CD8-positive, alpha-beta memory T cell (primary cell): ENCODE measurements around the gene VSIG10L2. TPM values are rescaled to one million over a fixed set of nuclear protein-coding genes. Genes with fewer than 3 reads are reported as not detected.

ENCODE experiments used
- CTCF ChIA-PET: fragments of 350-600 bp; sonication (Branson Sonifier 250); formaldehyde crosslinking; loops from one replicate; lab custom pipeline; 2021; ENCODE audit warnings: antibody characterized with exemption; lab: Charles Lee
- POLR2A ChIA-PET: fragments of 350-600 bp; sonication (Branson Sonifier 250); formaldehyde crosslinking; loops from one replicate; lab custom pipeline; 2021; ENCODE audit warnings: antibody characterized with exemption; lab: Charles Lee
- DNase-seq, 5 donors: peaks; one replicate each; pipeline versions ENCODE4 v3.0.0 to v3.0.0-alpha.2; 2020 to 2022; ENCODE audit warnings: mixed read lengths in 1 of 5
- H3K27ac ChIP-seq: one replicate; pipeline ENCODE4 v1.7.0; 2013; ENCODE audit warnings: low read depth, mild to moderate bottlenecking, low read length, moderate library complexity
- H3K27me3 ChIP-seq: 2 replicates; pipeline ENCODE4 v1.7.0; 2013; ENCODE audit warnings: low read length, mild to moderate bottlenecking; ENCODE audit not compliant: insufficient read depth, poor library complexity, severe bottlenecking
- H3K36me3 ChIP-seq: 2 replicates; pipeline ENCODE4 v1.7.0; 2013; ENCODE audit warnings: mild to moderate bottlenecking, low read length, moderate library complexity; ENCODE audit not compliant: insufficient read depth
- H3K4me1 ChIP-seq: 2 replicates; pipeline ENCODE4 v1.7.0; 2013; ENCODE audit warnings: mild to moderate bottlenecking, low read length, moderate library complexity; ENCODE audit not compliant: insufficient read depth
- H3K4me3 ChIP-seq: 2 replicates; pipeline ENCODE4 v1.7.0; 2013; ENCODE audit warnings: mild to moderate bottlenecking, low read length
- H3K9me3 ChIP-seq: 2 replicates; pipeline ENCODE4 v1.7.0; 2013; ENCODE audit warnings: mild to moderate bottlenecking, low read length
- H3K27ac Mint-ChIP-seq, 8 donors: one replicate each; pipeline ENCODE4 v1.8.0; 2020 to 2021; ENCODE audit warnings: mixed read lengths in 8 of 8, mild to moderate bottlenecking in 6 of 8, inconsistent platforms in 3 of 8, moderate library complexity in 3 of 8
- H3K27me3 Mint-ChIP-seq, 2 donors: one replicate each; pipeline ENCODE4 v1.8.0; 2020 to 2021; ENCODE audit warnings: mixed read lengths in 2 of 2, mild to moderate bottlenecking in 1 of 2, moderate library complexity in 1 of 2
- H3K36me3 Mint-ChIP-seq, 3 donors: one replicate each; pipeline ENCODE4 v1.8.0; 2020 to 2021; ENCODE audit warnings: mixed read lengths in 3 of 3, inconsistent platforms in 1 of 3, mild to moderate bottlenecking in 1 of 3
- H3K4me1 Mint-ChIP-seq, 3 donors: one replicate each; pipeline ENCODE4 v1.8.0; 2020 to 2021; ENCODE audit warnings: mixed read lengths in 3 of 3, inconsistent platforms in 1 of 3, mild to moderate bottlenecking in 1 of 3
- H3K4me3 Mint-ChIP-seq, 7 donors: one replicate each; pipeline ENCODE4 v1.8.0; 2020 to 2021; ENCODE audit warnings: mixed read lengths in 7 of 7, mild to moderate bottlenecking in 6 of 7, moderate library complexity in 4 of 7, inconsistent platforms in 2 of 7
- H3K9me3 Mint-ChIP-seq, 5 donors: one replicate each; pipeline ENCODE4 v1.8.0; 2020 to 2022; ENCODE audit warnings: mixed read lengths in 5 of 5, mild to moderate bottlenecking in 3 of 5, moderate library complexity in 2 of 5, inconsistent platforms in 1 of 5
- polyA plus RNA-seq: library from polyadenylated mRNA; unstranded; fragments of 300-500 nt; fragmentation: Illumina TruSeq; gene quantifications from one replicate; pipeline ENCODE4 v1.2.3, GENCODE V29; 2021
- total RNA-seq, 2 experiments: library from RNA; stranded (reverse); gene quantifications; one replicate each; pipeline ENCODE4 v1.2.3, GENCODE V29; 2021

The VSIG10L2 gene
- total and polyA plus RNA-seq, 3 experiments from 2014 or later = not detected

DNA sequence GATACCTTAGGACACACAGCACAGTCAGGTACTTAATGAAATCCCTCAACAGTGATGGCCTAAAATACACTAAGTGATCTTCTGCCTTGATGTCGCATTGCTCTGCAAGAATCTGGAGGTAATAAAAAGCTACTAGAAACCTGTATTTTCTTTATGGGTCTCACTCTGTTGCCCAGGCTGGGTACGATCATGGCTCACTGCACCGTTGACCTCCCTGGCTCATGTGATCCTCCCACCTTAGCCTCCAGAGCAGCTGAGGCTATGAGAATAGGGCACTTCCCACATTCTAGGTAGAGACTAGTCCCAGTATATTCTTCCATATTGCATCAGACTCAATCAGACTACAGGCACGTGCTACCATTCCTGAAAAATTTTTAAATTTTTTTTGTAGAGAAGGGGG is 21.7 kb downstream of the VSIG10L2 start:
- Mint-ChIP-seq H3K9me3 (peaks cover 4 to 10% (median 8%) of the 10 kb centered on the region in 5 donors), H3K27me3 (peaks cover 5 to 24% of the 10 kb centered on the region in 2 donors), H3K4me3 (no peak overlapping the region), H3K4me1 (no peaks in the 10 kb centered on the region), H3K36me3 (peaks cover 0 to 5% (median 0%) of the 10 kb centered on the region in 3 donors), H3K27ac (no peak overlapping the region)
- no peak overlapping the region for H3K4me3 ChIP-seq
- ChIA-PET POLR2A (no interaction called here), CTCF (no interaction called here)
- DNase-seq = no peak
- H3K9me3 ChIP-seq = no peaks in the 10 kb centered on the region
- no peaks in the 10 kb centered on the region for H3K27me3 ChIP-seq
- H3K27ac ChIP-seq = no peak overlapping the region
- H3K36me3 ChIP-seq = no peaks in the 10 kb centered on the region
- H3K4me1 ChIP-seq = no peaks in the 10 kb centered on the region

DNA sequence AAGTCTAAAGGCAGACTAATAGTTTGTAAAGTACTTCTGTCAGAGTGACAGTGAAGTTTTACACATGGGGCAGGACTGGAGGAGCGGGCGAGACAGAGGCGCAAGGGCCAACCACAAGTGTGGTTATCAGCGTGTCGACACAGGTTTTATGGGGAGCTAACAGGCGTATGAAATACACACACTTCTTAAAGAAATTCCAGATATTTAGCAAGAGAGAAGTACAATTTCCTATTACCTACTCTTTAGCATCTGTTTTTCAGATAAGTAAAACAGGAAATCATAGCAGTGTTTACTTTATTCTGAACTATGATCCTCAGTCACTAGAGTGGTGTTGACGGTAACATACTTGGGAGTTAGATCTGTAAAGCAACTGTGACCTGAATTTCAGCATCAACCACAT is 22.5 kb downstream of the VSIG10L2 start:
- ChIA-PET POLR2A (no interaction called here), CTCF (no interaction called here)
- no peak overlapping the region for H3K4me3 Mint-ChIP-seq
- no peaks in the 10 kb centered on the region for H3K4me1 Mint-ChIP-seq
- no peak for DNase-seq
- H3K27ac Mint-ChIP-seq = peak overlapping the region in 1 of 8 donors; percentile 31
- no peaks in the 10 kb centered on the region for H3K36me3 Mint-ChIP-seq
- H3K27ac ChIP-seq = no peak overlapping the region
- no peak overlapping the region for H3K4me3 ChIP-seq
- H3K27me3 ChIP-seq = no peaks in the 10 kb centered on the region
- no peaks in the 10 kb centered on the region for H3K9me3 ChIP-seq
- peaks cover 0 to 3% (median under 1%) of the 10 kb centered on the region in 5 donors for H3K9me3 Mint-ChIP-seq
- no peaks in the 10 kb centered on the region for H3K4me1 ChIP-seq
- H3K36me3 ChIP-seq = no peaks in the 10 kb centered on the region
- H3K27me3 Mint-ChIP-seq = peaks cover 5 to 25% of the 10 kb centered on the region in 2 donors

DNA sequence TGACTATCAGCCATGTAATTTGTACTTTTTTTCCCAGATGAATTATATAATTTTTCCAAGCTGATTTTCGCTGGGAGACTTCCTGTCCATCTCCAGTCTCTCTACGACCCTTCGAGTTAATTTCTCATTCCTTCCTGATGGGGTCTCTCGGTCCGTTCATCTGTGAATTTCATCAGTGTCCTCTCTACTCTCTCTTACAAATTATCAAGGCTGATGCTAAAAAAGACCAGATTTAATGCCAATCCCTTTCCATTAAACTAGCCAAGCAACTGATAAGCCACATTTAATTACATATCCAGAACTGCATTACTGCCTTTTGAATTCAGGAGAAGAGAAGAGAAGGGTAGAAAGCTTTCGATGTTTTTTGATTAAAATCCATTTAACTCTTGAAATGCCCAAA is 25.8 kb downstream of the VSIG10L2 start:
- POLR2A ChIA-PET = no interaction called here
- Histone ChIP-seq H3K27ac (no peak overlapping the region), H3K27me3 (no peaks in the 10 kb centered on the region), H3K4me3 (no peak overlapping the region), H3K4me1 (no peaks in the 10 kb centered on the region), H3K36me3 (no peaks in the 10 kb centered on the region), H3K9me3 (no peaks in the 10 kb centered on the region)
- CTCF ChIA-PET = no interaction called here
- H3K36me3 Mint-ChIP-seq = peaks cover 0 to under 1% (median 0%) of the 10 kb centered on the region in 3 donors
- no peak overlapping the region for H3K4me3 Mint-ChIP-seq
- H3K4me1 Mint-ChIP-seq = no peaks in the 10 kb centered on the region
- H3K9me3 Mint-ChIP-seq = no peaks in the 10 kb centered on the region
- peaks cover 3 to 12% of the 10 kb centered on the region in 2 donors for H3K27me3 Mint-ChIP-seq
- no peak for DNase-seq
- H3K27ac Mint-ChIP-seq = no peak overlapping the region

DNA sequence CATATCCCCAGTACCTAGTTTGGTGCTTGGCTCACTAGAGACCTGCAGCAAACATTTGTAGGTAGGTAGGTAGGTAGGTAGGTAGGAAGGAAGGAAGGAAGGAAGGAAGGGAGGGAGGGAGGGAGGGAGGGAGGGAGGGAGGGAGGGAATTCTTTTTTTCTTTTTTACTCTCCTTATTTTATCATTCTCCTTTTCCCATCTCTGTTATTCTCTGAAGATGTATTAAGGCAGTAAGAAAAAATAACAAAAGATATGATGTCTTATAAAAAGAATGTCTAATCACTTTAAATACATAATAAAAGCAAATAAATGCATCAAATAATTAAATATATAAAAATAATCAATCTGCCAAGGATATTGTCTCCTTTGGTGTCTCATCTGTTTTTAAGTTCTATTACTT is 28.4 kb downstream of the VSIG10L2 start:
- H3K27me3 Mint-ChIP-seq = peaks cover 4 to 8% of the 10 kb centered on the region in 2 donors
- POLR2A ChIA-PET = no interaction called here
- CTCF ChIA-PET = no interaction called here
- H3K27ac Mint-ChIP-seq = no peak overlapping the region
- H3K4me1 Mint-ChIP-seq = no peaks in the 10 kb centered on the region
- Histone ChIP-seq H3K27ac (no peak overlapping the region), H3K4me3 (no peak overlapping the region), H3K27me3 (no peaks in the 10 kb centered on the region), H3K4me1 (no peaks in the 10 kb centered on the region), H3K9me3 (no peaks in the 10 kb centered on the region), H3K36me3 (no peaks in the 10 kb centered on the region)
- no peaks in the 10 kb centered on the region for H3K9me3 Mint-ChIP-seq
- no peak overlapping the region for H3K4me3 Mint-ChIP-seq
- DNase-seq = no peak
- peaks cover 0 to 1% (median 0%) of the 10 kb centered on the region in 3 donors for H3K36me3 Mint-ChIP-seq

DNA sequence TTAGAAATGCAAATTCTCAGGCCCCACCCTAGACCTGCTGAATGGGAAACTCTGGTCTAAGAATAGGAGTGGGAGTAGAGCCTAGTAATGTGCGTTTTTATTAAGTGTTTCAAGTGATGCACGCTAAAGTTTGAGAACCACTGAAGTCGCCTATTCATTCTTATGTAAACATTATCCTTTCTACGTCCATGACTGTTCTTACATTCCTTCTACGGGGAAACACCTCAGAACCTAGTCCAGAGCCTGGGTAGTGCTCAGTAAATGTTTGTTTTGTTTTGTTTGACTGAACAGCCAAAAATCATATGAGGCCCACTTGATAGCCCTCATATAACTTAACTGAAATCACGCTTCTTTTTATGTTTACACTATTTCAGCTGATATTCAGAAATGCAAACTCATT is 29.8 kb downstream of the VSIG10L2 start:
- no peaks in the 10 kb centered on the region for H3K9me3 ChIP-seq
- Mint-ChIP-seq H3K4me3 (no peak overlapping the region), H3K27me3 (peaks cover 4 to 8% of the 10 kb centered on the region in 2 donors), H3K4me1 (no peaks in the 10 kb centered on the region), H3K36me3 (peaks cover 0 to 1% (median 0%) of the 10 kb centered on the region in 3 donors), H3K9me3 (no peaks in the 10 kb centered on the region), H3K27ac (no peak overlapping the region)
- H3K4me1 ChIP-seq = no peaks in the 10 kb centered on the region
- no peak overlapping the region for H3K27ac ChIP-seq
- no peaks in the 10 kb centered on the region for H3K36me3 ChIP-seq
- ChIA-PET POLR2A (no interaction called here), CTCF (no interaction called here)
- H3K27me3 ChIP-seq = no peaks in the 10 kb centered on the region
- no peak for DNase-seq
- H3K4me3 ChIP-seq = no peak overlapping the region

DNA sequence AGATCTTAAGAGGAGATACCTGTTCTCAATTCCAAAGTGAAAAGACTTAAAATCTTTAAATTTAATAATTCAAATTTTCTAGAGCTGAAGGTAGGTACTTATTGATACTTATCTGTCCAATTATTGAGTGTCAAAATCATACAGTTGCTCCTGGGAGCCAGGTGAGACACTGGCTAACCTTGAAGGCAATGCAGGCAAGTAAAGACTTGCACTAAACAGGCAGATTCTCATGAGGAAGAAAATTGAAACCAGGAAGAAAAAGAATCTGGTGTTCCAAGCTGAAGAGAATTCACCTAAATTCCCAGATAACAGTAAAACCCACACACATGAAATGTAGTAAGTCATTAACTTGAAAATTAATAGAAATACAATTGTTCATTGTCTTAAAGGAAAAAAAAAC is 30.3 kb downstream of the VSIG10L2 start:
- no peak for DNase-seq
- Histone ChIP-seq H3K27ac (no peak overlapping the region), H3K27me3 (no peaks in the 10 kb centered on the region), H3K4me3 (no peak overlapping the region), H3K9me3 (no peaks in the 10 kb centered on the region), H3K36me3 (no peaks in the 10 kb centered on the region), H3K4me1 (no peaks in the 10 kb centered on the region)
- H3K27me3 Mint-ChIP-seq = peaks cover 4 to 8% of the 10 kb centered on the region in 2 donors
- no peak overlapping the region for H3K27ac Mint-ChIP-seq
- ChIA-PET CTCF (no interaction called here), POLR2A (no interaction called here)
- H3K9me3 Mint-ChIP-seq = no peaks in the 10 kb centered on the region
- H3K4me1 Mint-ChIP-seq = no peaks in the 10 kb centered on the region
- peaks cover 0 to 1% (median 0%) of the 10 kb centered on the region in 3 donors for H3K36me3 Mint-ChIP-seq
- H3K4me3 Mint-ChIP-seq = no peak overlapping the region

DNA sequence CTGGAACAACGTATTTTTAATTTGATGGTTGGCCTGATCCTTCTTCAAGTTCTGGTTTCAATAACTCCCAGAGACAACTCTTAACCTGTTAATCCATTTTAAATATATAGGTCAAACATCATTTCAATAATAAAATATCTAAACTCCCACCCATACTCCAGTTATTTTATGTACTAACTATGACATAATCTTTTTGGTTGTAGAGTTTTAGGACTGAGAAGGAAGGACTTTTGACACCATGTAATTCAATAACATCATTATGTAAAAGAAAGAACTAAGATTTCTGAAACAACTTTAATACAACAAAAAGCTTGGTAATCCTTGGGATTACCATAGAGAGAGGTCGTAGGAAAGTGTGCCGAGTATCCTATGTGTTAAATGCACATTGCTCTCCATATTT is 31.5 kb downstream of the VSIG10L2 start:
- no peaks in the 10 kb centered on the region for H3K4me1 ChIP-seq
- H3K27ac Mint-ChIP-seq = no peak overlapping the region

DNA sequence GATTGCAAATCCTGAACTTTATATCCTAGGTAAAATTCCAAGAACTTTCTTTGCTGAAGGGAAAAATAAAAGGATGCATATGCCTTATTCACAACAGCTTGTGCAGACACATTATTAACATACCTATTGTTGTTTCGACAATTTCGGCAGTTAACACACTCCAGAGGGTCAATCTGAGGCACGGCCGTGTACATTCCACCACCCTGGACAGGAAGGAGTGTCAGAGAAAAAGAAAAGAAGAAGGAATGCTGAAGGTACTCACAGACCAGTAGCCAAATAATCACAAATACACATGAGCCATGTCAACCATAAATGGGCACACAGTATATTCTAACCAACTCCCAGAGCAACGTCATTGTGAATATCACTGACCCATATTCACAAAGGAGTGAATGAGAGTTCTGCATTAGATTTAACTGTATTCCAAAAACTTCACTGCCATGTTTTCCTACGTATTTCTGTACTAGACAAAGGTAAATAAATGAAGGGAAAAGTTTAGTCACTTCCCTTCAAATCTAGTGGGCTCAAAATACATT is 32.4 kb downstream of the VSIG10L2 start:
- CTCF ChIA-PET = no interaction called here
- Mint-ChIP-seq H3K27ac (no peak overlapping the region), H3K4me3 (no peak overlapping the region), H3K4me1 (no peaks in the 10 kb centered on the region), H3K27me3 (peaks cover 4 to 5% of the 10 kb centered on the region in 2 donors), H3K36me3 (peaks cover 0 to 5% (median 0%) of the 10 kb centered on the region in 3 donors), H3K9me3 (no peaks in the 10 kb centered on the region)
- DNase-seq = no peak
- no peak overlapping the region for H3K4me3 ChIP-seq
- H3K9me3 ChIP-seq = no peaks in the 10 kb centered on the region
- no peaks in the 10 kb centered on the region for H3K27me3 ChIP-seq
- no peaks in the 10 kb centered on the region for H3K4me1 ChIP-seq
- POLR2A ChIA-PET = no interaction called here
- H3K27ac ChIP-seq = no peak overlapping the region
- H3K36me3 ChIP-seq = no peaks in the 10 kb centered on the region

More for the DNA sequence above, 31.5 kb downstream of the VSIG10L2 start:
- Histone ChIP-seq H3K4me3 (no peak overlapping the region), H3K36me3 (no peaks in the 10 kb centered on the region), H3K9me3 (no peaks in the 10 kb centered on the region), H3K27ac (no peak overlapping the region), H3K27me3 (no peaks in the 10 kb centered on the region)
- Mint-ChIP-seq H3K9me3 (no peaks in the 10 kb centered on the region), H3K27me3 (peaks cover 4 to 8% of the 10 kb centered on the region in 2 donors), H3K4me3 (no peak overlapping the region), H3K36me3 (peaks cover 0 to 1% (median 0%) of the 10 kb centered on the region in 3 donors), H3K4me1 (no peaks in the 10 kb centered on the region)
- no peak for DNase-seq
- ChIA-PET CTCF (no interaction called here), POLR2A (no interaction called here)
